Non-pigmented ciliary epithelial cell (primary cell): ENCODE data around the gene RRP7A.
"Not testable (repeated sequence)": the region's sequence is repeated elsewhere in the genome, so short reads cannot be mapped to it uniquely, and the experiment has no call there.

Experiments
- DNase-seq: peaks from one replicate; pipeline ENCODE4 v3.0.0-alpha.2; 2010; ENCODE audit warnings: low read depth

The RRP7A gene, protein sequence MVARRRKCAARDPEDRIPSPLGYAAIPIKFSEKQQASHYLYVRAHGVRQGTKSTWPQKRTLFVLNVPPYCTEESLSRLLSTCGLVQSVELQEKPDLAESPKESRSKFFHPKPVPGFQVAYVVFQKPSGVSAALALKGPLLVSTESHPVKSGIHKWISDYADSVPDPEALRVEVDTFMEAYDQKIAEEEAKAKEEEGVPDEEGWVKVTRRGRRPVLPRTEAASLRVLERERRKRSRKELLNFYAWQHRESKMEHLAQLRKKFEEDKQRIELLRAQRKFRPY

DNA sequence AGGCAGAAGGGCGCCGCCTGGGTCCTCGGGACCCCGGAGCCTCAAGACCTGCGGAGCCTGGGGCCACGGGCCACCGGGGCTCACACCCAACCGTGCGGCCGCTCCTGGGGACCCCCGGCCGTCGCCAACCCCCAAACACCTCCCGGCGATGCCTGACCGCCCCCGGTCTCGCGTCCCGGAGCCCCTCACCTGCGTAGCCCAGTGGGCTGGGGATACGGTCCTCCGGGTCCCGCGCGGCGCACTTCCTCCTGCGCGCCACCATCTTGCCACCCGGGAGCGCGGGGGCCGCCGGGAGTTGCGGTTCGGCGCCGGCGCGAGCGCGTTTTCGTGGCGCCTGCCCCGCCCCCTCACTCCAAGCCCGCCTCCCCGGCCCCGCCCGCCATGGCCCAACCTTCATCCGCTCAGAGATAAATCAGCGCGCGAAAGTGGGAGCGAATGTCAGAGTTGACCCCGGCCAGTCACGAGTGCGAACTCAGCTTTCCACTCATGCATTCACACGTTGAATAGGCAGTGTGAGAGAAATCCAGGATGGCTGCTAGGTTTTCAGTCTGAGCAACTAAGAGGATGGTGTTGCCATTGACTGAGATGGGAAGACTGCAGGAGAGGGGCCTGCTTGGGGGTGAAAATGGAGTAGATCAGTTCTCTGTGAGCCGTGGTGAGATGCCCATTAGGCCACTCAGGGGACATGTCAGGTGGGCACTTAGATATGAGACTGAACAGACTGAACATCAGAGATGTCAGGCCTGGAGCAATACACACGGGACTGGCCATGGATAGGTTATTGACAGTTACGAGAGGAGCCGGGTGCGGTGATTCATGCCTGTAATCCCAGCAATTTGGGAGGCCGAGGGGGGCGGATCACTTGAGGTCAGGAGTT, at the start of gene RRP7A:
Gene RRP7A (minus strand): TSS at position 272 of the 877 bp plus-strand sequence. CDS start 10 bp downstream, at position 262.
- DNase-seq = peak; percentile 10

DNA sequence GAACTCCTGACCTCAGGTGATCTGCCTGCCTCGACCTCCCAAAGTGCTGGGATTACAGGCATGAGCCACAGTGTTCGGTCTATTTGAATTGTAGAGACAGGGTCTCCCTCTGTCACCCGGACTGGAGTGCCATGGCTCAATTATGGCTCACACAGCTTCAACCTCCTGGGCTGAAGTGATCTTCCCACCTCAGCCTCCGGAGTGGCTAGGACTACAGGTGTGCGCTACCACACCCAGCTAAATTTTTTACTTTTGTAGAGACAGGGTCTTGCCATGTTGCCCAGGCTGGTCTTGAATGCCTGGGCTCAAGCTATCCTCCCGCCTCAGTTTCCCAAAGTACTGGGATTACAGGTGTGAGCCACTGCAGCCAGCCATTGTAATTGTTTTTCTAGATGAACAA, 48.4 kb upstream of the RRP7A start:
- not testable (repeated sequence) for DNase-seq

DNA sequence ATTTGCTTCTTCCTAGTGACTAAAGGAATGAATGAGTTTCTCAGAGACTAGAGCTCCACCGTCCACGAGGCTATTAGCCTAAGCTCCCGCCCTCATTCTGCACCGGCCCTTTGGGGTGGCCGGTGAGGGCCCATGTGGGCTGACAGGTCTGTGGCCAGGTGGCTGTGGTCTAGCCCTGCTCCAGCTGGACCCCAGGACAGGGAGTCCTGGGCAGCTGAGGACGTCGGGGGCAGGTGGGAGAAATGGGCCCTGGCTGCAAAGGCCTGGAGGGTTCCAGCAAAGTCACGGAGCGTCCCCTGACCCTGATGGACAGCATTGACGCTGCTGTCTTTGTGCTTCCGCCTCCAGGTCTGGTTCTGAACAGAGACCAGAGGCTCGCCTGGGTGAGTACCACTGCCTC, 46.4 kb upstream of the RRP7A start:
- DNase-seq = no peak

- no peak for DNase-seq
Measured at GRCh38 chr22:42564699-42565098, 45.1 kb upstream of the RRP7A start.

DNA sequence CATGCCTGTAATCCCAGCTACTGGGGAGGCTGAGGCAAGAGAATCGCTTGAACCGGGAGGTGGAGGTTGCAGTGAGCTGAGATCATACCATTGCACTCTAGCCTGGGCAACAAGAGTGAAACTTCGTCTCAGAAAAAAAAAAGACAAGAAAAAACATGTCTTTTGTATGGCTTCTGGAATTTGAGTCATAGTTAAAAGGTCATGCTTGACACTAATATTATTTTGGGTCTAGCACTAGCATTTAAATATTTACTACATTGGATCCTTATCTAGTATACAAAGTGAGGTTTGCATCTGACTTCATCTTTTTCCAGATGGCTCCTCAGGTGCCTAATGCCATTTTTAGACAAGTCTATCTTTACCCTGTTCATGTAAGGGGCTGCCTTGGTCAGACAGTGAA, 44.3 kb upstream of the RRP7A start:
- not testable (repeated sequence) for DNase-seq

DNA sequence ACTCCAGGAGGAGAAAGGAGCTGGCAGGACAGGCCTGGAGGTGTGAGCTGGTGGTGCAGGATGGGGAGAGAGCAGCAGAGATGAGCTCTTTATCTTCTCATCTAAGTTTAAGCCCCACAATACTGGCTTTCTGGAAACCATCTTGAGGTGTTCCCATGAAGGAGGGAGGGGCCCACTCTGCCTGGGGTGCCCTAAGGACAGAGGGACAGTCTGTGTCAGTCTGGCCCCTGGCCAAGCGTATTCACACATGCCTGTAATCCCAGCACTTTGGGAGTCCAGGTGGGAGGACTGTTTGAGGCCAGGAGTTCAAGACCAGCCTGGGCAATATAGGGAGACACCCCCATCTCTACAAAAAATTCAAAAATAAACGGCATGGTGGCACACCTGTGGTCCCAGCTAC, 43.1 kb upstream of the RRP7A start:
- no peak for DNase-seq

DNA sequence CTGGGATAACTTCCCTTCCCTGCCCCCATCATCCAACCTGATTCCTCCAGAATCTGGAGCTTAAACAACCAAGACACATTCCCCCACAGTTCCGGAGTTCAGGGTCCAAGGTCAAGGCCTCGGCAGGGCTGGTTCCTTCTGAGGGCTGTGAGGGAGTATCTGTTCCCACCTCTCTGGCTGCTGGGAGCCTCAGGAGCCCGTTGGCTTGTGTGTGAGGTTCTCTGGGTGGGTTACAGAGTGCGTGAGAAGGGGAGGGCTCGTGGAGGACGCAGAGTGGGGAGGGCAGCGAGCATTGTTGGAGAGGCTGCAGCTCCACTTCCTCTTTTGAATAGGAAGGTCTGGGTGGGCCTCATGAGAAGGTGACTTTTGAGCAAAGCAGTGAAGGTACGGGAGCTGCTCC, 42.7 kb upstream of the RRP7A start:
- DNase-seq = no peak

DNA sequence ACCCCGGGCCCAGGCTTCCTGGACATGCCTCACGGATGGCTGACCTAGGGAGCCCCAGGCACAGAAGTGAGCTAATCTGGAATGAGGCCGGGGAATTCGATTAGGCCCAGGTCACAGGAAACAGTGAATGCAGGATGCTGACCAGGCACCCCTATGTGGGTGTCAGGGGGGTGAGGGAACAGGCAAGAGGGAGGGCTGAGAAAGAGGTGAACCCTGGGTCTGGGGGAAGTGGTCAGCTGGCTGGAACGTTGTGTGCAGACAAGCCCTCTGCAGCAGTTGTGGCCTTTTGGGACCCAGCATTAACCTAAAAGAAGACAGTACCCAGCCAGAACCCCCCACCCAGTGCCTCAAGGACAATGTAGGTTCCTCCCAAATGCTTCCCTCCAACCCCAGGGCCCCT, 42.3 kb upstream of the RRP7A start:
- DNase-seq = no peak

GRCh38 chr22:42560781-42561180, 41.2 kb upstream of the RRP7A start:
- DNase-seq = no peak

DNA sequence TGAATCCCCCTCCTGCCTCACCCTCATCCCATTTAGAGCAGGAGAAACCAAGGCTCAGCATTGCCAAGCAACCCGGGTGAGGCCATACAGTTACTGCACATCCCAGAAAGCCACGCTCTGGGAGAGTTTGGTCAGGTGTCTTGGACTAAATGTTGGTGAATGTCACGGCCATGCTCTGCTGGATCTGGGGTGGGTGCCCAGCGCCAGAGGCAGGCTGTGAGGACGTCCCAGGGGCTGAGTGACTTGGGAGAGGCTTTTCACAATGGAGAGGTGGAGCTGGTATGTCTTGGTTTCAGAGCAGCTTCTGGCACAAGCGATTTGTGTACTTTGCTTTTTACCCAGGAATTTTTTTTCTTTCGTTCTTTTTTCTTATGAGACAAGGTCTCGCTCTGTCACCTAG, 40.8 kb upstream of the RRP7A start:
- no peak for DNase-seq

- peak; percentile 22 for DNase-seq
Measured at GRCh38 chr22:42553475-42554361, 34.1 kb upstream of the RRP7A start, which contains the start of gene SERHL2. TSS of gene SERHL2 (plus strand) at chr22:42553956. CDS start at chr22:42554021, 65 bp downstream.

- not testable (repeated sequence) for DNase-seq
Measured at GRCh38 chr22:42552294-42552647, 32.7 kb upstream of the RRP7A start.

GRCh38 chr22:42549331-42550060, 29.9 kb upstream of the RRP7A start:
- no peak for DNase-seq

DNA sequence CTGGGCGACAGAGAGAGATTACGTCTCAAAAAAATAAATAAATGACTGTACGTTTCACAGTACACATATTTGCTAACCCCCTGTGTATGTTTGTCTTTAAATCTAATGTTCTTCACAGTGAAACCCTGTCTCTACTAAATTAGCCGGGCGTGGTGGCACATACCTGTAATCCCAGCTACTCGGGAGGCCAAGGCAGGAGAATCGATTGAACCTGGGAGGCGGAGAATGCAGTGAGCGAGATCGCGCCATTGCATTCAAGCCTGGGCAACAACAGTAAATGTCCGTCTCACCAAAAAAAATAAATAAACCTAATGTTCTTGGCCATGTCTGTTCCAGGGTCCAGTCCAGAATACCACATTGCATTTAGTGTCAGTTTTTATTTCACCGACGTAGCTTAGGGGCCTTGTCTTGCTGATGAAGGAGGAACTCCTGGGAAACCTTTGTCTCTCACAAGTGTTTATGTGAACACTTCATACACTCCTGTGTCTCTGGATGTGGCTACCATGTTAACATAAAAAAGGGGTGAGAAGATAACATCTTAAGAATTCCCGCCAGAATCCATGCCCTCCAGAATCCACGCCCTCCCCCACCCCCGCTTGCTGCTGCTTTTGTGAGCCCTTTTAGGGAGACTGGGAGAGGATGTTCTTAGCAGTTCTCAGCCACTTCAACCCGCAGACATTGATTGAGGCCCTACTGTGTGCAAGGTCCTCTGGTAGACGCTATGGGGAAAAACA, 29.2 kb upstream of the RRP7A start:
- no peak for DNase-seq

GRCh38 chr22:42548126-42548525, 28.5 kb upstream of the RRP7A start:
- not testable (repeated sequence) for DNase-seq

DNA sequence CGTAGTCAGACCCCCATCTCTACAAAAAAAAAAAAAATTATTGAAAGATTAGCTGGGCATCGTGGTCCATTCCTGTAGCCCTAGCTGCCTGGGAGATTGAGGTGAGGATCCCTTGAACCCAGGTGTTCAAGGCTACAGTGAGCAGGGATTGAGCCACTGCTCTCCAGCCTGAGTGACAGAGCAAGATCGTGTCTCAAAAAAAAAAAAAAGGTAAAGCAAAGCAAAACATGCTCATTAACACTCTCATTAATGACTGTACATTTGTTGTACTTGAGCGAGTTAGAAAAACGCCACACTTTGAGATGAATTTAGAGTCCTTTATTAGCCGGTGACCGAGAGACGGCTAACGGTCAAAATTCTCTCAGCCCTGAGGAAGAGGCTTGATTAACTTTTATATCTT, 28.0 kb upstream of the RRP7A start:
- DNase-seq = no peak

DNA sequence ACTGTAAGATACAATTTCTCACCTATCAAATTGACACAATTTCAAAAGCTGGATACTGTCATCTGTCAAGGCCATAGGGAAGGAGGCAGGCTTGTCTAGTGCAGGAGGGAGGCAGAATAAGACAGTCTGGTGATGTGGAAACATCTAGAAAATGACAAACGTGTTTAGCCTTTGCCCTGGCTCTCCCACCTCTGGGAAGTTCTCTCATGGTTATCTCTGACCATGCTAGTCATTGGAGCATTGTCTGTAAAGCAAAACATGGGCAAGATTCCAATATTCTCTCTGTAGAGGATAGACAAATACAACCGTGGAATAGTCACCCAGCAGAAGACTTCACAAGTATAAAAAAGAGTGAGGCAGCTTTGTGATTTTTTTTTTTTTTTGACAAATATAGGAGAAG, 25.1 kb upstream of the RRP7A start:
- DNase-seq = peak; percentile 11

DNA sequence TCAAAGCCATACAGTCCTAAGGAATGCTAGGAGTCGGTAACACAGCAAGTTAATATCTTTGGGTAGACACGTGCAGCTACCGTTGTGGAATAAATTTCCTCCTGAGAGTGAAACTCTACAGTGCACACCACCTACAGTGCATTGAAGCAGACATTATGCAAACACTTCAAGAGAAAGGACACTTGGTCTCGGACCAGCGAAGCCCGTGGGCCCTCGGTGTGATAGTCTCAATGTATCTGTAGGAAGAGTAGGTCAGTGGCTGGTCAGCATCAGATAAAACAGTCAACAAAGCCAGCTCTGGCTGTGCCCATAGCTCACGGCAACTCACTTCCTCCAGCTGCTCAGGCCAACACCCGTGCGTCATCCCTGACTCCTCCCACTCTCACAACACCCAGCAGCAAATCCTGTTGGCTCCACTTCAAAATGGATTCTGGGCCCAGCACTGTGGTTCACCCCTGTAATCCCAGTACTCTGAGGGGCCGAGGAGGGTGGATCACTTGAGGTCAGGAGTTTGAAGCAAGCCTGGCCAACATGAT, 19.7 kb upstream of the RRP7A start:
- DNase-seq = not testable (repeated sequence)

GRCh38 chr22:42537199-42537831, 17.7 kb upstream of the RRP7A start:
- DNase-seq = not testable (repeated sequence)

DNA sequence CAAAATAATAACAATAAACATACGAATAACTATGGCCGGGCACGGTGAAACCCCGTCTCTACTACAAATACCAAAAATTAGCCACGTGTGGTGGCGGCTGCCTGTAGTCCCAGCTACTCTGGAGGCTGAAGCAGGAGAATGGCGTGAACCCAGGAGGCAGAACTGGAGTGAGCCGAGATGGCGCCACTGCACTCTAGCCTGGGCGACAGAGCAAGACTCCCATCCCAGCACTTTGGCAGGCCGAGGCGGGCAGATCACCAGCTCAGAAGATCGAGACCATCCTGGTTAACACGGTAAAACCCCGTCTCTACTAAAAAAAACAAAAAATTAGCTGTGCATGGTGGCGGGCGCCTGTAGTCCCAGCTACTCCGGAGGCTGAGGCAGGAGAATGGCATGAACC, 17.0 kb upstream of the RRP7A start:
- not testable (repeated sequence) for DNase-seq
